Measurements from ENCODE around the gene MPZ.

The MPZ gene

GRCh38 chr1:161309868-161310267 is at the start of gene MPZ:
Gene MPZ (minus strand): TSS chr1:161309968. CDS start chr1:161309905, 63 bp downstream.
- FAIRE-seq = no peak
- no peak for DNase-seq (ENCODE audit: insufficient read length, low spot score)
- no peak for TF ChIP-seq CTCF (IDR thresholded peaks at IDR 0.05; ENCODE audit: insufficient read depth, missing control alignments)

- TF ChIP-seq CTCF (IDR thresholded peaks at IDR 0.05; ENCODE audit: insufficient read depth, missing control alignments) = no peak
- DNase-seq (ENCODE audit: insufficient read length, low spot score) = no peak
- no peak for FAIRE-seq
Observed at GRCh38 chr1:161359291-161359690, 49.5 kb upstream of the MPZ start.

DNA sequence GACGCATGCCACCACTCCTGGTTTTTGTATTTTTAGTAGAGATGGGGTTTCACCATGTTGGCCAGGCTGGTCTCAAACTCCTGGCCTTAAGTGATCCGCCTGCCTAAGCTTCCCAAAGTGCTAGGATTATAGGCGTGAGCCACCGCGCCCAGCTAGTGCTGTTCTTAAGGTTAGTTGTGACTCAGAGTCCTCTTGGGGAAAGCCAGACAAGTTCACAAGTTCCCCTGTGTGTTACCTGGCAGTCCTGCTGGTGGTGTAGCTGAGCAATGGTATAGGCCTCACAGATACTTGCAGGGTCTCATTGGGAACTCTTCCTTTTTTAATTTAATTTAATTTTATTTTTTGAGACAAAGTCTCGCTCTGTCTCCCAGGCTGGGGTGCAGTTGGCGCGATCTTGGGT is 47.3 kb upstream of the MPZ start:
- TF ChIP-seq CTCF (IDR thresholded peaks at IDR 0.05; ENCODE audit: insufficient read depth, missing control alignments) = no peak
- FAIRE-seq (no peak), DNase-seq (ENCODE audit: insufficient read length, low spot score) (no peak)

DNA sequence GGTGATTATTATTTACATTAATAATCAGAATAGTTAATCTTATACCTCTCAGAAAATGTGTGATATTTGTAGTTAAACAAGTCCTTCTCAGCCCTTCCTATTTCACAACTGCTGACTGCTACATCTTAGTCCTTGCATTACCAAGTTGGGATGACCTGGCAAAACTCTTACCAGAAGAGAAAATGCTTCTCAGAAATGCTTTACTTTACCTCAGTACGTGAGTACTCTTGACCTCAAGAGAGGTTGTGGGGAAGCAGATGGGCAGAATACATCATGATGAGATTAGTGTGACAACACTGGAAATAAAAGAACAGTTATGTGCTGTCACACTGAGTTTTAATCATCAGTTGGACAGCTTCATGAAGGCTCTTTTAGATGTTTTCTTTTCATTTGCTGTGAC is 41.7 kb upstream of the MPZ start:
- DNase-seq (ENCODE audit: insufficient read length, low spot score) = no peak
- FAIRE-seq = peak; percentile 63
- no peak for TF ChIP-seq CTCF (IDR thresholded peaks at IDR 0.05; ENCODE audit: insufficient read depth, missing control alignments)

DNA sequence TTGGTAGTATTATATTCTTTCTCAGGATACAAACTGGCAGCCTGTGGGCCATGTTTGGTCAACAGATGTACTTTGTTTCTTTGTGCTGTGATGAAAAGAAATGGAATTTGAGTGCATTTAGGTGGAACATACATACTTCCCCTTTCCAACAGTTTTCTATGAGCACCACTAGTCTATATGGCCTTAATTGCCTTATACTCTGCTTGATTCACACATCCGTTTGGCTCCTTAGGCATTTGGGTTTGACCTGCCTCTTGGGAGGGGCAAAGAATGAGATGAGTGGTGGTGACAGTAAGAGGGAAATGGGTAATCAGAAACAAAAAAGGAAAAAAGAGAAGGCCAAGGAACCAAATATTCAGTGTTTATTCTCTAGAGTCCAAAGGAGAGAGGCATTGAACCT is 40.9 kb upstream of the MPZ start:
- TF ChIP-seq CTCF (IDR thresholded peaks at IDR 0.05; ENCODE audit: insufficient read depth, missing control alignments) = no peak
- DNase-seq (ENCODE audit: insufficient read length, low spot score) (no peak), FAIRE-seq (peak; percentile 80)

GRCh38 chr1:161342821-161343220 is 33.1 kb upstream of the MPZ start:
- TF ChIP-seq CTCF (IDR thresholded peaks at IDR 0.05; ENCODE audit: insufficient read depth, missing control alignments) = no peak
- FAIRE-seq (no peak), DNase-seq (ENCODE audit: insufficient read length, low spot score) (no peak)

- FAIRE-seq (peak; percentile 48), DNase-seq (ENCODE audit: insufficient read length, low spot score) (no peak)
- no peak for TF ChIP-seq CTCF (IDR thresholded peaks at IDR 0.05; ENCODE audit: insufficient read depth, missing control alignments)
Observed at GRCh38 chr1:161342177-161342576, 32.4 kb upstream of the MPZ start.
